Stimulated activated CD4-positive, alpha-beta T cell treated with anti-CD3 and anti-CD28 coated beads, Interleukin-1b, Interleukin-23, amount 100 ng/mL, for 24 hours (primary cell): ENCODE results near the gene ZNF439.
"Not testable (repeated sequence)": the region's sequence is repeated elsewhere in the genome, so short reads cannot be mapped to it uniquely, and the experiment has no call there.

Experiments used
- DNase-seq, 4 experiments: peaks; one replicate each; pipeline ENCODE4 v3.0.0-alpha.2; 2020; ENCODE audit warnings: low read depth in 4 of 4, low spot score in 1 of 4

The ZNF439 gene

GRCh38 chr19:11868188-11868587 is 19.7 kb downstream of the ZNF439 start:
- DNase-seq: no peak

GRCh38 chr19:11872624-11873023 is 24.1 kb downstream of the ZNF439 start:
- no peak for DNase-seq

GRCh38 chr19:11873762-11874161 is 25.2 kb downstream of the ZNF439 start:
- DNase-seq: no peak

GRCh38 chr19:11879687-11880266 is 31.3 kb downstream of the ZNF439 start:
- DNase-seq: peak; percentile 4 to 28 (median 24)

GRCh38 chr19:11880598-11880997 is 32.1 kb downstream of the ZNF439 start:
- DNase-seq: no peak

GRCh38 chr19:11881151-11881800 is 32.8 kb downstream of the ZNF439 start:
- DNase-seq: peak; percentile 25 to 44 (median 32)

GRCh38 chr19:11882606-11883005 is 34.1 kb downstream of the ZNF439 start:
- DNase-seq: no peak

- DNase-seq: no peak
Observed at GRCh38 chr19:11887234-11887610, 38.7 kb downstream of the ZNF439 start.

GRCh38 chr19:11887611-11888531 is 39.3 kb downstream of the ZNF439 start, which contains the start of gene ZNF69:
TSS of gene ZNF69 (plus strand) at chr19:11887782. CDS start at chr19:11887924, 142 bp downstream.
- DNase-seq: peak; percentile 9 to 59 (median 41)

GRCh38 chr19:11889901-11890300 is 41.4 kb downstream of the ZNF439 start:
- DNase-seq: not testable (repeated sequence)

- DNase-seq: no peak
Observed at GRCh38 chr19:11890634-11891033, 42.1 kb downstream of the ZNF439 start.

GRCh38 chr19:11894851-11895250 is 46.3 kb downstream of the ZNF439 start:
- no peak for DNase-seq

- DNase-seq: no peak
Observed at GRCh38 chr19:11902228-11902627, 53.7 kb downstream of the ZNF439 start.

- no peak for DNase-seq
Observed at GRCh38 chr19:11905928-11906327, 57.4 kb downstream of the ZNF439 start.

GRCh38 chr19:11911937-11912336 is 63.4 kb downstream of the ZNF439 start:
- DNase-seq: not testable (repeated sequence)

- not testable (repeated sequence) for DNase-seq
Observed at GRCh38 chr19:11914417-11915051, 66.0 kb downstream of the ZNF439 start.
